HG02938 (cell line): Measurements from ENCODE around the gene KIAA0408.
"Not testable (repeated sequence)": the region's sequence is repeated elsewhere in the genome, so short reads cannot be mapped to it uniquely, and the experiment has no call there.

Source experiments
- ATAC-seq: cut with Tn5 transposase; IDR thresholded peaks from one replicate; pipeline ENCODE4 v1.9.1; 2021; ENCODE audit warnings: mild to moderate bottlenecking, moderate library complexity; ENCODE audit not compliant: unreplicated experiment

The KIAA0408 gene

GRCh38 chr6:127464161-127464880 is 5.1 kb upstream of the KIAA0408 start:
- no peak for ATAC-seq

DNA sequence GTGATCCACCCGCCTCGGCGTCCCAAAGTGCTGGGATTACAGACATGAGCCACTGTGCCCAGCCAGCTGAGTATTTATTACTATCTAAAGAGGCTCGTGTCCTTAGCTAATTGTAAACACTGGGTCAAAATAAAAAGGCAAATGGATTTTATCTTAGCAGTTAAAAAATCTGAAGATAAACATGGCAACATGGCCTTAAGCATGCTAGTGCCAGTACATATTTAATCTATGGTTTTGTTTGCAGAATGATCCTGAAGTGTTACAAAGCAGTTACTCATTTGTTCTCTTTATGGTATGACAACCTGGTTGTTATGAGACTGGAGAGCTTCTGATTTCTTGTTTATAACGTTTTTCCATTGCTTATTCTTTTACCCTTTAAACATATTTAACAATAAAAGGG is 3.9 kb upstream of the KIAA0408 start:
- ATAC-seq, result no peak

DNA sequence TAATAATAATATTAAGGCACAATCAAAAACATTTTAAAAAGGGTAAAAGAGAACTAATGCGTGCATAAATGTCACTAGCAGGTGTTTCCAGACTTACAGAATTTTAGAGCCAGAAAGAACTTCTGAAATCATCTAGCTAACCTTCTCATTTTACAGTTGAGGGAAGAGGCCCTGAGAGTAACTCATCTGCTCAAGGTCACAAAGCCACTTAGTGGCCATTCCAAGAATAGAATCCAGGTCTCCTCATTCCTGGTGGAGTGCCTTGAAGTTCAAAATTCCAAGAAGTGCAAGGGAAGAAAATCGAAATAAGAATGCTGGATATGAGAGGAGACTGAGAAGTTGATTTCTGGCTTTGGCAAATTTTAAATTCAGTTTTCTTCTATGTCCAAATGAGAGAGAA is 3.2 kb upstream of the KIAA0408 start:
- no peak for ATAC-seq

DNA sequence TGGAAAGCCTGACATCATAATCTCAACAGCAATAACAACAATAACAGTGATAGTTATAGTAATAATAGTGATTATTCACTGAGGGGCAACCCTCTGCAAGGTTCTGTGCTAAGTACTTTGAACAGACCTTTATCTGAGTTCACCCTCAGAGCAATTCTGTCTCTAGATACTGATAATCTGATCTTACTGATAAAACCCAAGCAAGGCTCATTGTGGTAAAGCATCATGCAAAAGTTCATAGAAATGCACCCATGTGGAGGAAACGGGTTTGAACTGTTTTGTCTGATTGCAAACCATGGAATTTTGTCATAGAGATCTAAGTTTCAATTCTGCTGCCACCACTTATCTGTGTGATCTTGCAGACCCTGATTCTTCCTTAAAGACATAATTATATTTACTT is 1.3 kb upstream of the KIAA0408 start:
- no peak for ATAC-seq

DNA sequence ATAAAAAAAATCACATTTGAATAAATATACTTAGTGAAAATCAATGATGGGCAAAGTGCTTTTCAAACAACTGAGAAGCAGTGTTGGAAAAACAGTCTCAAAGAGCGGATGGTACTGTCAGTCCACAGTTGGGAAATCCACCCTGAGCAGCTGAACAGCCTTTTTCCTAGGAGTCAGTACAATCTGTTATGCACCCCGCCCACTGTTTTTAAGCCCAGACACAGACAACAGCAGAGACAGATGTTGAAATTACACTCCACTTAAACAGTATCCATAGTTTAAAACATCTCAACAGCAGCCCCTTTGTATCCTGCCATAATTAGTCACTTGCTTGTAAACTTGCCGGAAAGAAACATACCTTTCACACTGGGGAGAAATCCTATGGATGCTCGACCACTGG is 372 bp downstream of the KIAA0408 start:
- no peak for ATAC-seq

DNA sequence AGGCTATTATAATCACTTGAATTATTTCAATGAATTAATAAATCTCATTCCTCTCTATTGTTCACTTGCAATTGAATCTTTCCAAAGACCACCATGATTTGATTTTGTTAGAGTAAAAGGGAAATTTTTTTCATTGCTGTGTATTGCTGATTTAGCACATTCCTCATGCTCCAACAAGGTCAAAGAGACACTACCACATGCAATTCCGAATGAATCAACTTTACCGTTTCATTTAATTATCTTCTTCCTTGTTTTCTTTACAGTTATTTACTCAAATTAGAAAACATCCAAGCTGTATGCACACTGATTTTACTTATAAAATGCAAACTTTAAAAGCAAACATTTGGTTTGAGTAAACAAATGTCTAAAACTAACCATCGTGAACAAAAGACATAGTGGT is 967 bp downstream of the KIAA0408 start:
- no peak for ATAC-seq

GRCh38 chr6:127457456-127458064 is 1.6 kb downstream of the KIAA0408 start:
- no peak for ATAC-seq

GRCh38 chr6:127456465-127456864 is 2.7 kb downstream of the KIAA0408 start:
- ATAC-seq, result no peak

DNA sequence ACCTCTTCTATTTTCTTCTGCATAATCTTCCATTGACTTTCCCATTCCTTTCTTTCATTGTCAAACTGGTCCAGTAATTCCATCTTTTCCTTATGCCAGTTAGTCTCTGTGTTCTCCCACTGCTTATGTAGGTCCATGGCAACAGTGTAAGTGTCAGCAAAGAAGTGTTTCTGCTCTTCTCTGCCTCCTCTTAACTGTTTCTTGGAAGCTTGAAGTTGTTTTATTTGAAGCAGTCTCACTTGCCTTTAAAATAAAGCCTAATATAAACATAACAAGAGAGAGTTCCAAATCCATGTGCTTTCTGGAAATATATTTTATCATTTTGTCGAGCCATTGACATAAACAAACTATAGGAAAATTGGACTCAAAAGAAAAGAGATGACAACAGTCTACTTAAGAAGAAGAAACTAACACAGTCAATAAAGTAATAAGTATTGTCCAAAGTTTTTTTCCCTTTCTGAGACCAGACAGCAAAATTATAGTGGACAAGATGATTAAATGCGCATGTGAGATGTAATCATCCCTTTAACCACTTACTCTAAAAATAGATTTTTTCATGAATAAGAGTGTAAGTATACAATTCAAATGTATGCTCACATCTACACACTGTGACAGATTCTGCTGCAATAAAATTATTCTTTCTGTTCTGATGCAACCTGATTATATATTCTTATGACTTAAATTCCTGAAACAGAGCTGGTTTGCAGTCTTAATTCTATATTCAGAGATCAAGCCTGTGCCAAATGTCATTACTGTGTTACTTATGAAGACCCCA is 5.2 kb downstream of the KIAA0408 start:
- no peak for ATAC-seq

- ATAC-seq, result no peak
Measured at GRCh38 chr6:127452803-127453202, 6.4 kb downstream of the KIAA0408 start.

DNA sequence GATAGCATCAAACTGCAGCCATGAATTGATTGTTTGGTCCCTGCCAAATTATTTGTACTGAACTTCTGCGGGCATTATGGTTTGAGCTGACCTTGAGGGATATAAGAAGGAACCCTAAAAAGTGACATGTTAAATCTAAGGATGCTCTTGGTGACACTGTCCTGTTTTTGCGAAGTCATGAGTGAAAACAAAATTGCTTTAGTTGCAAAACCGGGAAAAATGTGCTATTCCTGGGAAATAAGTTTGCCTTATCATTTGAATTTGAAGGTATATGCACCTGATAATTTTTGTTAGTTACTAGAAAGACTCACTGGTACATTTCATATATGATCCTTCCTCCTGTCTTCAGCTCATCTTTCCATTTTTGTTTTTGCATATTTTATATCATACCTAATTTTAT is 7.8 kb downstream of the KIAA0408 start:
- no peak for ATAC-seq

DNA sequence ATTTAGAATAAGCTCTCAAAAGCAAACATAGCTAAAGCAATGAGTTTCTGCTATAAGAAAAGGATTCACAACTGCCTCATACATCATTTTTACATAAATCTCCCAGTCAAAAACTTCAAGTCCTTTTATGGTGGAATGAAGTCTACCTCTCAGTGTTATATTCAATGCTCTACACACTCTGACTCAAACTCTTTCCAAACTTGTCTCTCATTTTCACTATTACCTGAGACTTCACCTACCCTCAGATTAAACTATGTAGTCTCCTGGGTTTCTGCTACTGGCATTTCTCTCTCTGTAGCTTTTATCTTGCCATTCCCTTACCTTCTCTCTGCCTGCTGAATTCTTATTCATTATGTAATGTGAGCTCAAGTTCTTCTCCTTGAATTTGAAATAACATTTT is 11.4 kb downstream of the KIAA0408 start:
- ATAC-seq, result no peak

DNA sequence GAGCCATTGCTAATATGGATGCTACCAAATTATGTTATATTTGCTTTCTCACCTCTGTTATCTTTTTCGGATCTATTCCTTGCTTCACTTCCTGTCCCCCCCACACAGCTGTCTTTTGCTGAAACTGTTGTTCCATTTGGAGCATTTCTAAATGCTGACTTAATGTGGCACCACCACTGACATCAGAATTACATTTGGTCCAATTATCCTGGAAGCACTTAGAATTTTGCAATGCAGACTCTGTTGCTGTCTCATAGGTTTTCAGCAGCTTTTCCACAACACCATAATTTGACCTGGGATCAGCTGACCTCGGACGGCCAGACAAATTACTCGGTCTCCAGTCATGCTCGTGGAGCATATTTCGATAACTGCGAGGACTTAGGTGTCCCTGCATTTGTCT is 12.8 kb downstream of the KIAA0408 start:
- no peak for ATAC-seq

- ATAC-seq, result no peak
Measured at GRCh38 chr6:127441881-127442280, 17.3 kb downstream of the KIAA0408 start.

DNA sequence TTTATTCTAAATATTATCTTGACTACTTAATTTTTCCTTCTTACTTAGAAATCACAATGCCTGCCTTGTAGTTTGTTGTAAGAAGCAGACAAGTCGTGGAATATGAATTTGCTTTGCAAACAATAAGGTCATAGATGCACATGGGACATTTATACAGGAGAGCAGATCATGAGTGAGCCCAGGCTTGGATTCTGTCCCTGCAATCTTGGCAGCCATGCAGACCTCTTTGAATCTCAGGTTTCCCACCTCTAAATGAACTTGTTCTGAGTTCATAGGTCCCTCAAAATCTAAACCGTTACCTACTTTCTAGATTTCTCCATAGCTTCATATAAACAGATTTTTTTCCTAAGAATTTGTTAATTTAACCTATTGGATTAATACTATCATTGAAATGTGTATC is 19.5 kb downstream of the KIAA0408 start:
- no peak for ATAC-seq

- ATAC-seq, result no peak
Measured at GRCh38 chr6:127436578-127437110, 22.5 kb downstream of the KIAA0408 start.

- no peak for ATAC-seq
Measured at GRCh38 chr6:127435626-127436220, 23.5 kb downstream of the KIAA0408 start.

GRCh38 chr6:127434651-127435050 is 24.5 kb downstream of the KIAA0408 start:
- no peak for ATAC-seq

DNA sequence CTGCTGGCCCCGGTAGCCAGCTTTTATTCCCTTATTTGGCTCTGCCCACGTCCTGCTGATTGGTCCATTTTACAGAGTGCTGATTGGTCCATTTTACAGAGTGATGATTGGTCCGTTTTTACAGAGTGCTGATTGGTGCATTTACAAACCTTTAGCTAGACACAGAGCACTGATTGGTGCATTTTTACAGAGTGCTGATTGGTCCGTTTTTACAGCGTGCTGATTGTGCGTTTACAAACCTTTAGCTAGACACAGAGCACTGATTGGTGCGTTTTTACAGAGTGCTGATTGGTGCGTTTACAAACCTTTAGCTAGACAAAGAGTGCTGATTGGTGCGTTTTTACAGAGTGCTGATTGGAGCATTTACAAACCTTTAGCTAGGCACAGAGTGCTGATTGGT is 30.6 kb downstream of the KIAA0408 start:
- not testable (repeated sequence) for ATAC-seq

DNA sequence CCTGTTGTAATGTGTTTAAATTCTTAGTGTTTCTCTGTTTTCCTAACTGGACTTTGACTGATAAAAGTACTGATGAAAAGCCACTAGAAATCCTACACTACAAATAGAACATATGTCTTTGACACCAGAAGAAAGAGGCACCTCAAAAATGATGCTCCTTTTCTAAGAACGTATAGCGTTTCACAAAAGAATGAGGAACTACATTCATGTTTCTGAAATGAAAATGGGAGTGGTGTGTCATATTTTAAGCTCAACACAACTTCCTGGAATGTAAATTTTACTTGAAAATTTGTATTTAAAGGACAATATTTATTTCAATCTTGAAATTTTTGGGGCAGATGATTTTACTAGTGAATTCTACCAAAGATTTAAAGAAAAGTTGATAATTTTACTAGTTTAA is 35.3 kb downstream of the KIAA0408 start:
- no peak for ATAC-seq

- not testable (repeated sequence) for ATAC-seq
Measured at GRCh38 chr6:127421164-127421563, 38.0 kb downstream of the KIAA0408 start.
